GM12892 (cell line): Measurements from ENCODE around the gene TEX2.
"Not testable (repeated sequence)": the region's sequence is repeated elsewhere in the genome, so short reads cannot be mapped to it uniquely, and the experiment has no call there.

Source experiments
- DNase-seq: peaks from one replicate; pipeline ENCODE4 v3.0.0; 2011; ENCODE audit not compliant: insufficient read length
- FAIRE-seq: peaks from 2 replicates; lab custom pipeline; 2011; peaks lifted over from hg19 to GRCh38; lab: Jason Lieb, UNC
- POLR2A ChIP-seq: IDR thresholded peaks from 2 replicates; pipeline ENCODE4 v1.6.1; 2011; ENCODE audit warnings: low read depth, low read length, control low read depth
- POLR2AphosphoS5 ChIP-seq: IDR thresholded peaks from 2 replicates; pipeline ENCODE4 v1.6.1; 2011; ENCODE audit warnings: low read depth, low read length, control low read depth
- TAF1 ChIP-seq: IDR thresholded peaks from 2 replicates; pipeline ENCODE4 v1.6.1; 2011; ENCODE audit warnings: low read depth, mild to moderate bottlenecking, control low read depth, low read length, borderline replicate concordance

TEX2 gene

GRCh38 chr17:64124609-64125008 is 138.5 kb downstream of the TEX2 start:
- no peak for TF ChIP-seq POLR2A
- TF ChIP-seq TAF1 = no peak
- no peak for TF ChIP-seq POLR2AphosphoS5
- no peak for DNase-seq
- no peak for FAIRE-seq

- TF ChIP-seq POLR2AphosphoS5 = no peak
- TF ChIP-seq TAF1 = no peak
- no peak for TF ChIP-seq POLR2A
- DNase-seq = no peak
- FAIRE-seq = no peak
Measured at GRCh38 chr17:64123114-64123513, 139.9 kb downstream of the TEX2 start.

- TF ChIP-seq POLR2A = peak; percentile 41; the same call in 1 of the 2 replicates
- not testable (repeated sequence) for DNase-seq
- peak; percentile 91 for FAIRE-seq
Measured at GRCh38 chr17:64120972-64121786, 141.9 kb downstream of the TEX2 start.

- FAIRE-seq (no peak), DNase-seq (no peak)
- no peak for TF ChIP-seq POLR2A
- TF ChIP-seq POLR2AphosphoS5 = no peak
- TF ChIP-seq TAF1 = no peak
Measured at GRCh38 chr17:64120159-64120810, 142.8 kb downstream of the TEX2 start.

- no peak for TF ChIP-seq POLR2A
- TF ChIP-seq TAF1 = no peak
- no peak for TF ChIP-seq POLR2AphosphoS5
- DNase-seq = no peak
- no peak for FAIRE-seq
Measured at GRCh38 chr17:64117981-64118979, 144.8 kb downstream of the TEX2 start.

- TF ChIP-seq POLR2AphosphoS5 = no peak
- no peak for TF ChIP-seq POLR2A
- no peak for TF ChIP-seq TAF1
- DNase-seq (no peak), FAIRE-seq (no peak)
Measured at GRCh38 chr17:64115822-64116534, 147.1 kb downstream of the TEX2 start.

- FAIRE-seq (no peak), DNase-seq (no peak)
- TF ChIP-seq POLR2AphosphoS5 = no peak
- no peak for TF ChIP-seq TAF1
- TF ChIP-seq POLR2A = no peak
Measured at GRCh38 chr17:64115043-64115698, 147.9 kb downstream of the TEX2 start.

- TF ChIP-seq POLR2AphosphoS5 = no peak
- no peak for TF ChIP-seq TAF1
- no peak for TF ChIP-seq POLR2A
- DNase-seq (no peak), FAIRE-seq (no peak)
Measured at GRCh38 chr17:64113006-64113405, 150.1 kb downstream of the TEX2 start.

GRCh38 chr17:64111831-64112230 is 151.2 kb downstream of the TEX2 start:
- FAIRE-seq (no peak), DNase-seq (no peak)
- TF ChIP-seq POLR2AphosphoS5 = no peak
- no peak for TF ChIP-seq POLR2A
- no peak for TF ChIP-seq TAF1
